ENCODE results near the gene CD68.

The CD68 gene

DNA sequence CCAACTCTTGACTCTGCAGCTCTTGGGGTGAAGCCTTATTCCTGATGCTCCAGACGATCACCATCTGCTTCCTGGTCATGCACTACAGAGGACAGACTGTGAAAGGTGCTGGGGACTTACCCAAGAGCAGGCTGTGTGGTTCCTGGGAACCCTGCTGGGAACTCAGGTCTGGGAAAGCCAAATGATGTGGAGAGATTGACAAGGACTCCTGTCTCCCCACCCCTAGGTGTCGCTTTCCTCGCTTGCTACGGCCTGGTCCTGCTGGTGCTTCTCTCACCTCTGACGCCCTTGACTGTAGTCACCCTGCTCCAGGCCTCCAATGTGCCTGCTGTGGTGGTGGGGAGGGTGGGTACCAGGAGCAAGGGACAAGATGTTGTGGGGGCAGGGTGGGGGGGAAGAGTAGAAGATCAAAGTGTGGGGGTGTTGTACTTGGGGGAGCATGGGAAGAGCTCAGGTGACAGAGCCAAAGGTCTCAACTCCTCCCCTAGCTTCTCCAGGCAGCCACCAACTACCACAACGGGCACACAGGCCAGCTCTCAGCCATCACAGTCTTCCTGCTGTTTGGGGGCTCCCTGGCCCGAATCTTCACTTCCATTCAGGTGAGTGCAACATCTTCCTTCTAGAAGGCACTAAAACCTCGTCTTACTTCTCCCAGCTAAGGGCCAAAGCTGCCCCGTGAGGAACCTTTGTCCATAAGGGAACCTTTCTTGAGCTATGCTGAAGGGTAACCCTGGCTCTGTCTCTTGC is 7.4 kb downstream of the CD68 start:
- TF ChIP-seq, protein P1, sequence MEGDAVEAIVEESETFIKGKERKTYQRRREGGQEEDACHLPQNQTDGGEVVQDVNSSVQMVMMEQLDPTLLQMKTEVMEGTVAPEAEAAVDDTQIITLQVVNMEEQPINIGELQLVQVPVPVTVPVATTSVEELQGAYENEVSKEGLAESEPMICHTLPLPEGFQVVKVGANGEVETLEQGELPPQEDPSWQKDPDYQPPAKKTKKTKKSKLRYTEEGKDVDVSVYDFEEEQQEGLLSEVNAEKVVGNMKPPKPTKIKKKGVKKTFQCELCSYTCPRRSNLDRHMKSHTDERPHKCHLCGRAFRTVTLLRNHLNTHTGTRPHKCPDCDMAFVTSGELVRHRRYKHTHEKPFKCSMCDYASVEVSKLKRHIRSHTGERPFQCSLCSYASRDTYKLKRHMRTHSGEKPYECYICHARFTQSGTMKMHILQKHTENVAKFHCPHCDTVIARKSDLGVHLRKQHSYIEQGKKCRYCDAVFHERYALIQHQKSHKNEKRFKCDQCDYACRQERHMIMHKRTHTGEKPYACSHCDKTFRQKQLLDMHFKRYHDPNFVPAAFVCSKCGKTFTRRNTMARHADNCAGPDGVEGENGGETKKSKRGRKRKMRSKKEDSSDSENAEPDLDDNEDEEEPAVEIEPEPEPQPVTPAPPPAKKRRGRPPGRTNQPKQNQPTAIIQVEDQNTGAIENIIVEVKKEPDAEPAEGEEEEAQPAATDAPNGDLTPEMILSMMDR (conservative IDR thresholded peaks at IDR 0.05) = peak; percentile 63
- no peak overlapping the region for H3K27ac ChIP-seq

- TF ChIP-seq, protein P1 (conservative IDR thresholded peaks at IDR 0.05) = no peak
- no peak overlapping the region for H3K27ac ChIP-seq
These were observed 8.1 kb downstream of the CD68 start for GRCh38 chr17:7587420-7588151.

DNA sequence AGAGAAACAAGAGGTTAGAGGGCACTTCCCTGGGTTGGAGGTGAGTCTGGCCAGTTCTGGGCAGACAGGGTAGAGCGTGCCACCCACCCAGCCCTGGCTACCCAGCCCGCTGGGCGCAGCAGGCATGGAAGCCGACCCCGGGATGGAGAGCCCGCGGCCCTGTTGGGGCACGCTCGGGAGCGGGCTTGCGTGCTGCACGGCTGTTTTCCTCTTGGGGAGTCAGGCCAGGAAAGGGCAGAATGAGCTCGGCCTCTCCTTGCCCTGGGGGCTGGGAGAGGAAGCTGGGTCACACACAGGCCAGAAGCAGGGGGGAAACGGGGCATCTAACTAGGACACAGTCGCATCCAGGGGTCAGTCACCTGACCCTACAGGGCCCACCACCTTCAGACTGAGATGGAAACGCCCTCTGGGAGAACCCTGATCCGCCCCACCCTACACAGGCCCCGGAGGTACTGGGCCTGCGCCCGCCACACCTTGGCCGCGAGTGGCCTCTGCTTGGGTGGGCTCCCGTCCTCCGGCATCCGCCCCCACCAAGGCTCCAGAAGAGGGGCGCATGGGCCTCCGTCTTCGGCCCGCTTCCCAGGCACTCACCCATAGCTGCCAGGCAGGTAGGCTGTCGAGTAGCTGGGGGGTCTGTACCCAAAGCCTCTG is 9.2 kb downstream of the CD68 start:
- TF ChIP-seq, protein P1 (conservative IDR thresholded peaks at IDR 0.05) = no peak
- no peak overlapping the region for H3K27ac ChIP-seq

DNA sequence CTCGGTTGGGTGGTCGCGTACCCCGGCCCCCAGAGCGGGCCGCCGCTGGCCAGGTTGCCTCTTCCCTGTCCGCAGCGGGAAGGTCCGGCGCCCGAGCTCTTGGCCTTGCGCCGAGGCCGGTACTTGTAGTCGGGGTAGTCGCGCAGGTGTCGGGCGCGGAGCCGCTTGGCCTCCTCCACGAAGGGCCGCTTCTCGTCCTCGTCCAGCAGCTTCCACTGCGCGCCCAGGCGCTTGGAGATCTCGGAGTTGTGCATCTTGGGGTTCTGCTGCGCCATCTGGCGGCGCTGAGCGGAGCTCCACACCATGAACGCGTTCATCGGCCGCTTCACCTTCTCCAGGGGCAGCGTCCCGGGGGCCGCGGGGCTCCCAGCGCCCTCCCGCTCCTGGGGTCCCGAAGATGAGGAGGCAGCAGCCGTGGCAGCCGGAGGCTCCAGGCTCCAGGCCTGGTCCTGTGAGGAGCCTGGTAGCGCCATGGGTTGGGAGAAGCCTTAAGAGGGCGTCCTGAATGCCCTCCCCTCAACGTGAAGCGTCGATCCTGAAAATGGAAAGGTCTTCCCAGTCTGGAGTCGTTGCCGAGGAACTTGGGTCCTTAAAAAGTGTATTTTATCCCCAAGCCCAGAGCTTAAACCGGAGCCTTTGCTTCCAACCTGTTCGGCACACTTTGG is 9.9 kb downstream of the CD68 start:
- H3K27ac ChIP-seq = no peak overlapping the region
- TF ChIP-seq, protein P1 (conservative IDR thresholded peaks at IDR 0.05) = no peak; the same call in 1 of the 2 replicates

- H3K27ac ChIP-seq = no peak within 1 kb of the TSS
- TF ChIP-seq, protein P1 (conservative IDR thresholded peaks at IDR 0.05) = no peak
These were observed 10.7 kb downstream of the CD68 start, which contains the start of gene SOX15 for GRCh38 chr17:7589891-7590691. TSS of gene SOX15 (minus strand) at chr17:7590094. CDS start at chr17:7589676, 418 bp downstream.

GRCh38 chr17:7590743-7591142 is 11.3 kb downstream of the CD68 start:
- H3K27ac ChIP-seq = no peak overlapping the region
- TF ChIP-seq, protein P1 (conservative IDR thresholded peaks at IDR 0.05) = no peak
